Erythroblast (primary cell): Measurements from ENCODE around the gene CDC5L.

Source experiments
- GATA1 ChIP-seq: IDR thresholded peaks from 2 replicates; pipeline ENCODE4 v1.6.1; 2011; ENCODE audit warnings: low read depth, mild to moderate bottlenecking, control low read depth, low read length, moderate library complexity
- POLR2A ChIP-seq: IDR thresholded peaks from 2 replicates; pipeline ENCODE4 v1.6.1; 2011; ENCODE audit warnings: mild to moderate bottlenecking, low read length

GRCh38 chr6:44487586-44487985 is 100.1 kb downstream of the CDC5L start:
- TF ChIP-seq POLR2A, result no peak
- TF ChIP-seq GATA1, result no peak
